ENCODE results near the gene EDARADD.

DNA sequence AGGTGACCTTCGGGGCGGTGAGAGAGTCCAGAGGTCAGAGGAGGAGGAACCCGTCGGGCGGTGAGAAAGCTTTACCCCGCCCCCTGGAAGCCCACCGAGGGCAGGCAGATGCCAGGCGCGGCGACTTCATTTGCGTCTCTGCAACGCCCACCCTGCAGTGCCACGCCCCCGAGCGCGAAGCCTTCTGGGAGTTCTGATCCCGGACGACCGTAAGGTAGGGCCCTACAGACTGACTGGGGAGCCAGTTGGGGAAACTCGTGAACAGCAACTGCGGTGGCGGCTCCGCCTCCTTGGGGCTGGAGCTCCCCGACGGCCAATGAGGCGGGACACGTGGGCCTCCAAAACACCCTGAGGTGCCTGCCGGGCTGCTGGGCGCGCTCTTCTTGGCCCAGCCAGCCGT is 46.0 kb upstream of the EDARADD start:
- TF ChIP-seq REST (IDR thresholded peaks at IDR 0.05; ENCODE audit: low read depth) (no peak), EZH2 (IDR thresholded peaks at IDR 0.05) (no peak), YY1 (IDR thresholded peaks at IDR 0.05; ENCODE audit: extremely low read depth, insufficient replicate concordance, low read depth, low read length) (no peak)
- TF ChIP-seq, protein P1, sequence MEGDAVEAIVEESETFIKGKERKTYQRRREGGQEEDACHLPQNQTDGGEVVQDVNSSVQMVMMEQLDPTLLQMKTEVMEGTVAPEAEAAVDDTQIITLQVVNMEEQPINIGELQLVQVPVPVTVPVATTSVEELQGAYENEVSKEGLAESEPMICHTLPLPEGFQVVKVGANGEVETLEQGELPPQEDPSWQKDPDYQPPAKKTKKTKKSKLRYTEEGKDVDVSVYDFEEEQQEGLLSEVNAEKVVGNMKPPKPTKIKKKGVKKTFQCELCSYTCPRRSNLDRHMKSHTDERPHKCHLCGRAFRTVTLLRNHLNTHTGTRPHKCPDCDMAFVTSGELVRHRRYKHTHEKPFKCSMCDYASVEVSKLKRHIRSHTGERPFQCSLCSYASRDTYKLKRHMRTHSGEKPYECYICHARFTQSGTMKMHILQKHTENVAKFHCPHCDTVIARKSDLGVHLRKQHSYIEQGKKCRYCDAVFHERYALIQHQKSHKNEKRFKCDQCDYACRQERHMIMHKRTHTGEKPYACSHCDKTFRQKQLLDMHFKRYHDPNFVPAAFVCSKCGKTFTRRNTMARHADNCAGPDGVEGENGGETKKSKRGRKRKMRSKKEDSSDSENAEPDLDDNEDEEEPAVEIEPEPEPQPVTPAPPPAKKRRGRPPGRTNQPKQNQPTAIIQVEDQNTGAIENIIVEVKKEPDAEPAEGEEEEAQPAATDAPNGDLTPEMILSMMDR (IDR thresholded peaks at IDR 0.05 in 2 of 3, conservative IDR thresholded peaks at IDR 0.05 in 1 of 3; ENCODE audit: borderline replicate concordance in 1 of 3, insufficient read depth in 1 of 3, low read depth in 2 of 3, low read length in 2 of 3), result no peak

All from HCT116 (cell line).